ENCODE results near the gene FHIT.

DNA sequence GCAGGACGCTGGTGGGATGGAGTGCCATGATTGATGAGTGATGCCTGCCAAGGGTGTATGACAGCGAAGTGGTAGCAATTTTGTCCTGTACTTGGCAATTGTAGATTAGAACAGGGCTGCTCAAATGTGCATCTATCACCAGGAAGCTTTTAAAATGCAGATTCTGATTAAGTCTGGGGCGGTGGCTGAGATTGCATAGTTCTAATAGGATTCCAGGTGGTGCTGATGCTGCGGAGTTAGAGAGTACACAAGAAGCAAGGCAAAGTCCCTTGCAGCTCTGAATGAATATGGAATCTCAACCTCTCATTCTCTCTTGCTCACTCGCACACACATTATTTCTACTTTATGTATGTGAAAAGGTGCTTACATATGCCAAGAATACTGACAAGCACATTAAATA, 670.4 kb downstream of the FHIT start:
- TF ChIP-seq POLR2A (IDR thresholded peaks at IDR 0.05): no peak
- no peak for TF ChIP-seq CTCF (IDR thresholded peaks at IDR 0.05)
- no peak for TF ChIP-seq EP300 (IDR thresholded peaks at IDR 0.05)

Measured in ovary (tissue), 3 donors.